ENCODE measurements around the gene MRPL55.

MRPL55 gene

DNA sequence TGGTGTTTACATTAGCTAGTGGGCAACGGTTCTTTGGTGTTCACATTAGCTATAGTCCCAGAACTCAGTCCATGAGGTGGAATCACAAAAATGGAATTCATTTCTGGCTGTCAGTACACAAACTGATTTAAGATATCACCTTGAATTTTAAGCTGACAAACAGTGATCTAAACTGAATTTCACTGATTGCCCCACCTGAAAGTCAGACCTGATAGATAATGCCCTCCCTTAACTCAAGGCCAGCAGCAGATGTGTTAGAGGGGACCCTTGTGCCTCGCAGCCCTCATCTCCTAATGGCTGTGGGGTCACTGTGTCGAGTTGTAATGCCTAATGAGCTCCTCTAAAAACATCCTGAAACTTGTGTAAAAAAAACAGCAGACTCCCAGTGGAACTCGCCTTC is 18.0 kb downstream of the MRPL55 start:
- Histone ChIP-seq H3K27me3 (ENCODE audit: control insufficient read depth in 1 of 2, insufficient read depth in 2 of 2, low read length in 2 of 2) (no peaks in the 10 kb centered on the region), H3K9ac (ENCODE audit: low read length in 2 of 2) (peak overlapping the region in 1 of 2 donors; percentile 47), H3K27ac (ENCODE audit: low read length) (no peak overlapping the region)

DNA sequence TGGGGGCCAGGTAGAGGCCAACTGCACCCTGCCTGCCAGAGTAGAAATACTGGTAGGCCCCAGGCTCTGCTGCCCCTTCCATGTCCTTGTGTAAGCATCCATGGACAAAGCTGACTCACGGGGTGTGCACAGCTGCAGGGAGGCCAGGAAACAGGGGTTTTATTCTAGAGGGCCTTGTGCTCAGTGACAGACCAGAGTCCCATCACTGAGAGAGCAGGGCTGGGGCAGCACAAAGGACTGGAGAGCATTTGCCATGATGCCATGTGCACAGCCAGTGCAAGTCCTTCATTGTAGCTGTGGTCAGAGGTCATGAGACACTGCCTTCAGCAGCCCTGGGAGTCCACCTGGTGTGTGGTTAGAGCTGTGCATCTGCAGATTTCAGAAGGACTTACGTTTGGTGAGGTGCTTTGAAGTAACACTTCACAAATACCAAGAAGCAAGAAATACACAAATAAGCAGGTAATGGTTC is 18.5 kb downstream of the MRPL55 start:
- H3K4me1 ChIP-seq (ENCODE audit: control insufficient read depth, insufficient read depth, low read length), result peaks cover 66% of the 10 kb centered on the region
- H3K36me3 ChIP-seq (ENCODE audit: control insufficient read depth in 2 of 2, insufficient read depth in 2 of 2, low read length in 2 of 2), result peaks cover 0 to 9% of the 10 kb centered on the region in 2 donors
- H3K27ac ChIP-seq (ENCODE audit: low read length), result no peak overlapping the region
- H3K9me3 ChIP-seq (ENCODE audit: control insufficient read depth in 2 of 2, low read length in 2 of 2), result peaks cover 0 to 11% of the 10 kb centered on the region in 2 donors
- H3K4me3 ChIP-seq (ENCODE audit: low read length in 2 of 2), result peak overlapping the region in 1 of 2 donors; percentile 1
- H3K27me3 ChIP-seq (ENCODE audit: control insufficient read depth in 1 of 2, insufficient read depth in 2 of 2, low read length in 2 of 2), result no peaks in the 10 kb centered on the region
- H3K9ac ChIP-seq (ENCODE audit: low read length in 2 of 2), result no peak overlapping the region

More for the DNA sequence above, 18.0 kb downstream of the MRPL55 start:
- H3K4me3 ChIP-seq (ENCODE audit: low read length in 2 of 2), result no peak overlapping the region
- peaks cover 0 to 11% of the 10 kb centered on the region in 2 donors for H3K36me3 ChIP-seq (ENCODE audit: control insufficient read depth in 2 of 2, insufficient read depth in 2 of 2, low read length in 2 of 2)
- peaks cover 0 to 11% of the 10 kb centered on the region in 2 donors for H3K9me3 ChIP-seq (ENCODE audit: control insufficient read depth in 2 of 2, low read length in 2 of 2)
- peaks cover 62% of the 10 kb centered on the region for H3K4me1 ChIP-seq (ENCODE audit: control insufficient read depth, insufficient read depth, low read length)

DNA sequence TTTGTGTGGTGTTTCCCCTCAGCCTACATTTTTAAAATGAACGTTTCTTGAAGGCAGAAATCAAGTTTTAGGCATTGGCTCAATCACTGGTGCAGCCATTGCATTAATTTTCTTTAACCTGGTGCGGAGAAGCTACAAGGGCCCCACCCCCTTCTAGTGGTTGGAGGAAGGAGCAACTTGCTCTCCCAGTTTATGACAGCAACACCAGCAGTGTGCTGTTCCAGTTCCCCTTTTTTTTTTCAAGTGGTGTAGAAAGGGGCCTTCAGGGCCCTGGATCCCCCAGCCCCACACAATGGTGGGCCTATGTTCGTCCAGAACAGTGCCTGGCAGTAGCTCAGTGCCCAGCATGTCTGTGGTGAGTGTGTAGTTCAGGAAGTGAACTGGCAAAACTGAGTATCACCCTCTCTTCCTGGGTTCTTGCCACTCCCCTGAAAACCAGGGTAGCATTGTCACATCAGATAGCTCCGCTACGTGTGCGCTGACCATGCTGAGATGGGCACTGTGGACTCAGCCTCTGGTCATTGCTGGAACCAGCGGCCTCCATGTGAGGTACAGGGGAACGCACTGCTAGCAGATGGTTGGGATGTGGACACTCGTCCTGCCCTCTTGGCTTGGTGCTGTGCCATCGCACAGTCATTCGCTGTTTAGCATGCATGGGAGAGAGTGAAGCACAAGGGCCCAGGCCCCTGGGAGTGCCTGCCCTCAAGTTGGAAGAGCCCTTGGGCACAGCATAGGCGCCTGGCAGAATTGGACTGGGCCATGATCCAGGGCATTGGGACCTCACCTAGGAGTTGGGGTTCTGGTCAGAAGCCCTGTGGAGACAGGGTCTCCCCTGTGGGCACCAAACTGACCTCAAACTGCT is 19.3 kb downstream of the MRPL55 start:
- H3K27me3 ChIP-seq (ENCODE audit: control insufficient read depth in 1 of 2, insufficient read depth in 2 of 2, low read length in 2 of 2), result no peaks in the 10 kb centered on the region
- H3K4me3 ChIP-seq (ENCODE audit: low read length in 2 of 2), result peak overlapping the region in 1 of 2 donors; percentile 22
- peaks cover 0 to 7% of the 10 kb centered on the region in 2 donors for H3K9me3 ChIP-seq (ENCODE audit: control insufficient read depth in 2 of 2, low read length in 2 of 2)
- no peak overlapping the region for H3K27ac ChIP-seq (ENCODE audit: low read length)
- peaks cover 0 to 9% of the 10 kb centered on the region in 2 donors for H3K36me3 ChIP-seq (ENCODE audit: control insufficient read depth in 2 of 2, insufficient read depth in 2 of 2, low read length in 2 of 2)
- peaks cover 75% of the 10 kb centered on the region for H3K4me1 ChIP-seq (ENCODE audit: control insufficient read depth, insufficient read depth, low read length)
- no peak overlapping the region for H3K9ac ChIP-seq (ENCODE audit: low read length in 2 of 2)

DNA sequence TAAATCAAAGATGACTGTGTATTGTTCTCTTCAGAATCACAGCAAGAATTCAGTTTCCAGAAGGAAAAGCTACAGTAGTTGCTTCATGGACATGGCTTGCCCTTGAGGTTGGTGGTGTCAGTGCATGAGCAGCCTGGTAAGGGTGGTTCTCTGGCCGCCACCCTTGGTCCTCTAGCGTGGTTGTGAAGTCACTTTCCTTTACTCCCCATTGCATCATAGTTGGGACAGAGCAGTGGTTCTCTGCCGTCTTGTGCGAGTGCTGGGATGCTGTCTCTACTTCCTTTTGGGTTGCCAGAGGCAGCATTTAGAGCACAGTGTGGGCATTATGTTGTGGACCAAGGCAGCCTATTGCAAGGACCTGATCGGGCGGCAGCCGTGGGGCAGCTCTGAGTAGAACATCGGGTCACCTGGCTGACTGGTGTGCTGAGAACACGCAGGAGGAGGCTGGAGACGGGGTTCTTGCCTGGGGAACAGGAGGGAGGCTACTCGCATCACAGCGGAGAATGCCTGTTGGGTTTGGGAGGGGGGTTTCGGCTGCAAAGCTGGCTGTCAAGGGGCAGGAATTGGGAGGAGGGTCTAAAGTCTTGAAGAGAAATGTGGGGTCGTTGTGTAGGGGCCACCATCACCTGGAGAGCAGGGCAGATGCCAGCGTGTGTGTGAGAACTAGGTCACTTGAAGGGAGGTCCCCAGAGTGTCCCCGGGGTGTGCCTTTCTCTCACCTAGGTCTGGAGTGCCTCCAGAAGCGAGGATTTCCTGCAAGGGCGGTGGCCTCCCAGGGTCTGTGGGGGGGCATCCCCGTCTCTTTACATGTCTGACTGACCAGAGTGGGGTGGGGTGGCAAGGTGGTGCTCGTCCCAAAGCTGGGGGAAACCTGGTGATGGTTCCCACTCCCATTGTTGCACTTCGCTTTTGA is 20.3 kb downstream of the MRPL55 start:
- Histone ChIP-seq H3K36me3 (ENCODE audit: control insufficient read depth in 2 of 2, insufficient read depth in 2 of 2, low read length in 2 of 2) (peaks cover 0 to 7% of the 10 kb centered on the region in 2 donors), H3K9ac (ENCODE audit: low read length in 2 of 2) (no peak overlapping the region), H3K4me1 (ENCODE audit: control insufficient read depth, insufficient read depth, low read length) (peaks cover 84% of the 10 kb centered on the region), H3K27me3 (ENCODE audit: control insufficient read depth in 1 of 2, insufficient read depth in 2 of 2, low read length in 2 of 2) (no peaks in the 10 kb centered on the region), H3K27ac (ENCODE audit: low read length) (no peak overlapping the region), H3K4me3 (ENCODE audit: low read length in 2 of 2) (peak overlapping the region in 1 of 2 donors; percentile 15), H3K9me3 (ENCODE audit: control insufficient read depth in 2 of 2, low read length in 2 of 2) (no peaks in the 10 kb centered on the region)

DNA sequence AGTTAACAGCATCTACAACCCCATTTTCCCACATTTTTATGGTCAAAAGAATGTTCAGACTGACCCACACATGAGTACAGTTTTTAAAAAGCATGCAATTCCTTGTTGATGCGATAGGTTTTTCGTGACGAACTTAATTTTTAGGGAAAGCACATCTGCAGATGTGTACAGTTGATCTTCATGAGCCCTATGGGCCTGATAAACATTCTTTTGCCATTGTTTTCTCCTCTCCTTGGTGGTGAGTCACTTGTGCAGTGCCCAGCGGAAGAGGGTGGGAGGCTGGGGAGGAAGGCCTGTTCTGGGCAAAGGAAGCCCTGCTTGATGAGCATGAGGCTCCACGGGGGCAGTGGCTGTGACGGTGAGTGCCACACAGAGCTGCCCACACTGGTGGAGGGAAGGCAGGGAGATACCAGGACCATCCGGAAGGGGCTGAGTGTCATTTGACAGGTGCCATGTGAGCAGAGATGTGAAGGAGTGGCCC is 21.3 kb downstream of the MRPL55 start:
- Histone ChIP-seq H3K9me3 (ENCODE audit: control insufficient read depth in 2 of 2, low read length in 2 of 2) (no peaks in the 10 kb centered on the region), H3K4me3 (ENCODE audit: low read length in 2 of 2) (peak overlapping the region in 1 of 2 donors; percentile 49), H3K27ac (ENCODE audit: low read length) (no peak overlapping the region), H3K4me1 (ENCODE audit: control insufficient read depth, insufficient read depth, low read length) (peaks cover 88% of the 10 kb centered on the region), H3K27me3 (ENCODE audit: control insufficient read depth in 1 of 2, insufficient read depth in 2 of 2, low read length in 2 of 2) (no peaks in the 10 kb centered on the region), H3K36me3 (ENCODE audit: control insufficient read depth in 2 of 2, insufficient read depth in 2 of 2, low read length in 2 of 2) (peaks cover 0 to 6% of the 10 kb centered on the region in 2 donors), H3K9ac (ENCODE audit: low read length in 2 of 2) (no peak overlapping the region)

DNA sequence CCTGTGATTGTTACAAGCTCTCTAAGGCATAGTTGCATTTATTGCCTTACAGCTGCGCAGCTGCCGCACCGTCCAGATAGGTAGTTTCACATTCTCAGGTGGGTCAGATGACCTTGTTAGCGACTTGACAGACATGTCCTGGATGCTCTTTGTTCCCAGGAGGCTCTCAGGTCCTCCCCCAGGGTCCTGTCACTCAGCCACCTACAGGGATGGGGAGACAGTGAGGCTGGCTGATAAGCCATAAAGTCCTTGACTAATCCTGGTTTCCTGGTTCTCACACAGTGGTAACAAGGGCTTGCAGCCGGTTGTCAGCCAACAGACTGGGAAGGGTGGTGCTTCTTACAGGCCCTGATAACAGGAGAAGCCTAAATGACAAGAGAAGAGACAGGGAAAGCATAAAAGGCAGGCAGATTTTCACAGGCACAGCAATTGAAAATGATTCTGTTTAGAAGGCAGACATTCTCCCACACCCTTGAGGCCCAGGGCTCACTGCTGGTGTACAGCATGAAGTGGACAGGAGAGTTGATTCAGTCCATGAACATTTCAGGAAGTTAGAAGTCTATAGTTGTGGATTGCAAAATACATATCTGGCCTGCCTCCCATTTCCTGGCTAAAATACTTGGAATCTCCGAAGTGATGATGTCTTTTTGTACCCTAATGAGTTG is 23.7 kb downstream of the MRPL55 start:
- peak overlapping the region; percentile 33 to 98 for H3K4me3 ChIP-seq (ENCODE audit: low read length in 2 of 2)
- peak overlapping the region; percentile 4 to 95 for H3K9ac ChIP-seq (ENCODE audit: low read length in 2 of 2)
- no peak overlapping the region for H3K27ac ChIP-seq (ENCODE audit: low read length)
- H3K4me1 ChIP-seq (ENCODE audit: control insufficient read depth, insufficient read depth, low read length), result peaks cover 80% of the 10 kb centered on the region
- H3K27me3 ChIP-seq (ENCODE audit: control insufficient read depth in 1 of 2, insufficient read depth in 2 of 2, low read length in 2 of 2), result no peaks in the 10 kb centered on the region
- no peaks in the 10 kb centered on the region for H3K9me3 ChIP-seq (ENCODE audit: control insufficient read depth in 2 of 2, low read length in 2 of 2)
- H3K36me3 ChIP-seq (ENCODE audit: control insufficient read depth in 2 of 2, insufficient read depth in 2 of 2, low read length in 2 of 2), result peaks cover 0 to 3% of the 10 kb centered on the region in 2 donors

DNA sequence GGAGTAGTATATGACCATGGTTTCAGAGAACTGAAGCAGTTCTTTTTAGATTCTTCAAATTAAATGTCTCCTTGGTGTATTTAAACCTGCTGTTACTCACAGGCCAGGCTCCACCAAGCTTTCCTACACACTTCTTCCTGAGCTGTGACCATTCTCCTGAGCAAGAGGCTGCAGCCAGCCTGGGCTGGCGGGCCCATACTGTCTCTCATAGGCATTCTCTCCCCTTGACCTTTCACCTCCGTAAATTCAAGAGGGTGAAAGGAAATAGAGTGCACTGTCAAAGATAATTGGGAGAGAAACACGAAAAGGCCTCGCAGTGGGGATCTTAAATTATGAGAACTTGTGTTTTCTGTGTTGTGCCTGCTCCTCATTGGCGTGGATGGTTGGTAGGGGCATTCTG is 24.3 kb downstream of the MRPL55 start:
- Histone ChIP-seq H3K9ac (ENCODE audit: low read length in 2 of 2) (peak overlapping the region; percentile 4 to 95), H3K4me1 (ENCODE audit: control insufficient read depth, insufficient read depth, low read length) (peaks cover 74% of the 10 kb centered on the region), H3K27me3 (ENCODE audit: control insufficient read depth in 1 of 2, insufficient read depth in 2 of 2, low read length in 2 of 2) (no peaks in the 10 kb centered on the region), H3K9me3 (ENCODE audit: control insufficient read depth in 2 of 2, low read length in 2 of 2) (no peaks in the 10 kb centered on the region), H3K4me3 (ENCODE audit: low read length in 2 of 2) (peak overlapping the region; percentile 85 to 98), H3K36me3 (ENCODE audit: control insufficient read depth in 2 of 2, insufficient read depth in 2 of 2, low read length in 2 of 2) (peaks cover 0 to 3% of the 10 kb centered on the region in 2 donors), H3K27ac (ENCODE audit: low read length) (no peak overlapping the region)

DNA sequence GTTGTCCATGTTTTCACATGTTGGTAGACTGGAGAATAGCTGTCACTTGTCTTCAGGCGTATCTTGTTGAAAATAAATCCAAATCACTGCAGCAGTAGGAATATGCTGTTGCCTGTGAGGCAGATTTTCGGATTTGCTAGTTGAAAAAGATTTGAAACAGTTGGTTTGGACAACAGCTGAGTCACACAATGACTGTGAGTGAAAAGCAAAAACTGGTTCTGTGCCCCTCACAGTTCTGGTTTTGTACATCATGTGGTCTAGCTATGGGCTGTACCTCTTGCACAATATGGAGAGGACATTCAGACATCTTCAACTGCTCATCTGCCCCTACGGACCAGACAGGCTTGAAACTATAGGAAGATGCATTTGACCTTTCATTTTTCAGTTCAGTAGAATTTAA is 24.8 kb downstream of the MRPL55 start:
- Histone ChIP-seq H3K9ac (ENCODE audit: low read length in 2 of 2) (peak overlapping the region; percentile 95 to 98), H3K9me3 (ENCODE audit: control insufficient read depth in 2 of 2, low read length in 2 of 2) (no peaks in the 10 kb centered on the region), H3K27me3 (ENCODE audit: control insufficient read depth in 1 of 2, insufficient read depth in 2 of 2, low read length in 2 of 2) (no peaks in the 10 kb centered on the region), H3K4me3 (ENCODE audit: low read length in 2 of 2) (peak overlapping the region; percentile 85 to 98), H3K36me3 (ENCODE audit: control insufficient read depth in 2 of 2, insufficient read depth in 2 of 2, low read length in 2 of 2) (peaks cover 0 to 3% of the 10 kb centered on the region in 2 donors), H3K4me1 (ENCODE audit: control insufficient read depth, insufficient read depth, low read length) (peaks cover 69% of the 10 kb centered on the region), H3K27ac (ENCODE audit: low read length) (peak overlapping the region; percentile 87)

DNA sequence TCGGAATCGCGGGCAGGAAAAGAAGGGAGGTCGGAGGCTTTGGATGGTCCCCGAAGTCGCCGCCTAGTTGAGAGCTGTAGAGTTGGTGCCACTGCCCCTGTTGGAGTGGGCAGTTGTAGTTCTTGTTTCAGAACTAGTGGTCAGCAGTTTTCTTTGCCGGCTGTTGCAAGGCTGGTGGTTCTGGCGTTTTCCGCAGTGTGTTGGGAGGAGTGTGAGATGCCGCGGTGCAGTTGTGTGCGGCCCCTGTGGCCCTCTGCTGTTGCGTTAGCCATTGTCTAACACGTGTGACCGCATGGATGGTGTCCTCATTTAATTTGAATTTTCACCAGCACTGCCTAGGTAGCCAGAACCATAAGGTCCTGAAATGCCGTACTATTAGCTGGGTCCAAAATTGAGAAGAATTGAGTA is 25.2 kb downstream of the MRPL55 start:
- Histone ChIP-seq H3K27me3 (ENCODE audit: control insufficient read depth in 1 of 2, insufficient read depth in 2 of 2, low read length in 2 of 2) (no peaks in the 10 kb centered on the region), H3K4me3 (ENCODE audit: low read length in 2 of 2) (peak overlapping the region; percentile 85 to 98), H3K27ac (ENCODE audit: low read length) (peak overlapping the region; percentile 87), H3K9me3 (ENCODE audit: control insufficient read depth in 2 of 2, low read length in 2 of 2) (no peaks in the 10 kb centered on the region), H3K36me3 (ENCODE audit: control insufficient read depth in 2 of 2, insufficient read depth in 2 of 2, low read length in 2 of 2) (peaks cover 0 to 3% of the 10 kb centered on the region in 2 donors), H3K9ac (ENCODE audit: low read length in 2 of 2) (peak overlapping the region; percentile 95 to 98), H3K4me1 (ENCODE audit: control insufficient read depth, insufficient read depth, low read length) (peaks cover 64% of the 10 kb centered on the region)
